ENCODE data around the gene PRODH. TPM values are rescaled to one million over a fixed set of nuclear protein-coding genes. Genes with fewer than 3 reads are reported as not detected.
"Not testable (repeated sequence)": the region's sequence is repeated elsewhere in the genome, so short reads cannot be mapped to it uniquely, and the experiment has no call there.

Gene PRODH
- polyA plus RNA-seq, 1 of the 3 experiments (the other 2 are of a cell fraction): 0.03 TPM

DNA sequence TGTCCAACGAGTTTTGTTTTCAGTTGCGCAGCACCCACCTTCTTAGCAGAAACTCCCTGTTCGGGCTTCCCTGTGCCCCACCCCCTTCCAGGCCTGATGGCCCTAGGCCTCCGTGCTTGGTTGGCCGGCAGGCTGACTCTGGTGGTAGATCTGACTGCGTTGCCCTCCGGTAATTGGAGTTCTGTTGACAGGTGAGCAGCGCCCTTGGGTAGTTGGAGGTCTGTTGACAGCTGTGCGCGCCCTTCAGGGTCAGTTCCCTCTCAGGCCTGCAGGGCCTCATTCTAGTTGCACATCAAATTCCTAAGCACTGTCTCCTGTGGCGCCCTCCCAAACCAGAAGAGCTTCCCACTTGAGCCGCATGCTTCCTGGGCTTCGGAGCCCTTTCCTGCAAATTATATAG lies 29.2 kb downstream of the PRODH start:
- Histone ChIP-seq H3K27me3 (ENCODE audit: insufficient read depth) (no peaks in the 10 kb centered on the region), H3K36me3 (replicated peaks in 1 of 2; ENCODE audit: control insufficient read depth in 1 of 2, insufficient read depth in 2 of 2, low read length in 1 of 2) (no peaks in the 10 kb centered on the region), H3K27ac (ENCODE audit: low read depth in 2 of 2, low read length in 1 of 2) (no peak overlapping the region), H3K4me1 (ENCODE audit: control insufficient read depth in 1 of 2, insufficient read depth in 2 of 2, low read depth in 1 of 2, low read length in 1 of 2) (no peaks in the 10 kb centered on the region), H3F3A (replicated peaks; ENCODE audit: insufficient read depth) (no peaks in the 10 kb centered on the region), H3K4me3 (ENCODE audit: low read depth in 2 of 2, low read length in 1 of 2) (no peak overlapping the region), H3K9me3 (no peaks in the 10 kb centered on the region), H4K20me1 (ENCODE audit: insufficient read depth) (no peaks in the 10 kb centered on the region), H3K4me2 (no peak overlapping the region), H3K9ac (no peak overlapping the region), H3K79me2 (ENCODE audit: insufficient read depth) (no peaks in the 10 kb centered on the region), H2AFZ (ENCODE audit: low read depth) (no peak overlapping the region), H3K9me2 (no peaks in the 10 kb centered on the region)
- TF ChIP-seq SMC3 (IDR thresholded peaks at IDR 0.05; ENCODE audit: low read depth, low read length) (no peak), RFX5 (IDR thresholded peaks at IDR 0.05; ENCODE audit: low read length) (no peak), JUND (IDR thresholded peaks at IDR 0.05) (no peak), SIN3A (IDR thresholded peaks at IDR 0.05; ENCODE audit: borderline replicate concordance, low read depth, low read length) (no peak), RCOR1 (IDR thresholded peaks at IDR 0.05; ENCODE audit: low read length) (no peak), NRF1 (IDR thresholded peaks at IDR 0.05; ENCODE audit: low read depth, low read length) (no peak)
- TF ChIP-seq, protein P1, sequence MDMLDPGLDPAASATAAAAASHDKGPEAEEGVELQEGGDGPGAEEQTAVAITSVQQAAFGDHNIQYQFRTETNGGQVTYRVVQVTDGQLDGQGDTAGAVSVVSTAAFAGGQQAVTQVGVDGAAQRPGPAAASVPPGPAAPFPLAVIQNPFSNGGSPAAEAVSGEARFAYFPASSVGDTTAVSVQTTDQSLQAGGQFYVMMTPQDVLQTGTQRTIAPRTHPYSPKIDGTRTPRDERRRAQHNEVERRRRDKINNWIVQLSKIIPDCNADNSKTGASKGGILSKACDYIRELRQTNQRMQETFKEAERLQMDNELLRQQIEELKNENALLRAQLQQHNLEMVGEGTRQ (IDR thresholded peaks at IDR 0.05; ENCODE audit: borderline replicate concordance, low read depth, low read length): no peak
- WGBS (ENCODE audit: low lambda C conversion rate): no CpG with 5 or more reads among the region's 13 CpGs
- CTCF ChIA-PET: interaction anchor here (1.4 to 1.9 kb wide), 3 partner anchors 13 to 30 kb away, joined by 4 to 6 read pairs (median 4); partner anchors contain the start of gene PRODH
- POLR2A ChIA-PET: no interaction called here
- no peak for DNase-seq

DNA sequence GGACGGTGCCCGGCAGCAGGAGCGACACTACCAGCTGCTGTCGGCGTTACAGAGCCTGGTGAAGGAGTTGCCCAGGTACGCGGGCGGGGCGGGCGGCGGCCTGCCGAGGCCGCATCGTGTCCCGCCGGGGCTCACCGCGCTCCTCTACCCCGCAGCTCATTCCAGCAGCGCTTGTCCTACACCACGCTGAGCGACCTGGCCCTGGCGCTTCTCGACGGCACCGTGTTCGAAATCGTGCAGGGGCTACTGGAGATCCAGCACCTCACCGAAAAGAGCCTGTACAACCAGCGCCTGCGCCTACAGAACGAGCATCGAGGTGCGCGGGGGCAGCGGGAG lies 29.7 kb downstream of the PRODH start:
- H3K9me2 ChIP-seq; H4K20me1 ChIP-seq (ENCODE audit: insufficient read depth); H3K27ac ChIP-seq (ENCODE audit: low read depth in 2 of 2, low read length in 1 of 2); H3K4me2 ChIP-seq; H3K9me3 ChIP-seq; H2AFZ ChIP-seq (ENCODE audit: low read depth); H3K4me3 ChIP-seq (ENCODE audit: low read depth in 2 of 2, low read length in 1 of 2); H3K36me3 ChIP-seq (replicated peaks in 1 of 2; ENCODE audit: control insufficient read depth in 1 of 2, insufficient read depth in 2 of 2, low read length in 1 of 2); DNase-seq; H3K27me3 ChIP-seq (ENCODE audit: insufficient read depth); H3K4me1 ChIP-seq (ENCODE audit: control insufficient read depth in 1 of 2, insufficient read depth in 2 of 2, low read depth in 1 of 2, low read length in 1 of 2); H3K79me2 ChIP-seq (ENCODE audit: insufficient read depth); H3K9ac ChIP-seq; H3F3A ChIP-seq (replicated peaks; ENCODE audit: insufficient read depth): not testable (repeated sequence)
- POLR2A ChIA-PET: interaction anchor here (0.8 kb wide), 1 partner anchor 14 kb away, joined by 3 read pairs; no protein-coding TSS in a partner anchor
- no CpG with 5 or more reads among the region's 36 CpGs for WGBS (ENCODE audit: low lambda C conversion rate)
- CTCF ChIA-PET: interaction anchor here (0.6 to 1.8 kb wide), 5 partner anchors 21 to 1735 kb away, joined by 3 to 6 read pairs (median 3); partner anchors contain the start of gene PRODH

DNA sequence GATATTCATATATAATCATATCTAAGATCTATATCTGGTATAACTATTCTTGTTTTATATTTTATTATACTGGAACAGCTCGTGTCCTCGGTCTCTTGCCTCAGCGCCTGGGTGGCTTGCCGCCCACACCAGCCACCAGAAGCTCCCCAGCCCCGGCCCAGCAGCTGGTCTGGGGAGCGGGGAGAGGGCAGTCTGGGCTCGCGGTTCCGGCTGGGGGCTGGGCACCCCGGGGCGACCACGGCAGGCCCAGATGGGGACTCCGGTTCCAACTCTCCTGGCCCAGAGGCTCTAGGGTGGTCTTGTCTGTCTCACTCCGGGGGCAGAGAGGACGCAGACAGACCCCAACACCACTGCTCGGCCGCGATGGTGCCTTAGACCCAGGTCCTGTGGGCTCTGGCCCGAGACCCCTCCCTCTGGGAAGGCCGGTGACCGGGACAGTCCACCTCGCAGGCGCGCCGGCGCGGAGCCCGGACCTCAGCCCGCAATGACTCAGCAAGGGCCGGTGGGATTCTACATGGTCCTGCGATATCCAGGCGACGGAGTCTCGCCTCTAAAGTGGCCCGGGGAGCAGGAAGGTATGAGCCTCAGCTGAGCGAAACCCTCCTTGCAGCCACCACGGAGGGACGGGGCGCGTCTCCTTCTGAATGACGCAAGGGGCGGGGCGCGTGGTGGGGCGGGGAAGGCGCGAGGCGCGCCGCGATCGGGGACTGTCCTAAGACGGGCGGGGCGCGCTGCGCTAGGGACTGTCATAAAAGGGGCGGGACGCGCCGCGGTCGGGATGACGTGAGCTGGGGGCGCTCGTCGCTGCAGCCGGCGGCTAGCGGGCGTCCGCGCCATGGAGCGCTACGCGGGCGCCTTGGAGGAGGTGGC lies 30.3 kb downstream of the PRODH start, which contains the start of gene DGCR6:
Gene DGCR6 (plus strand): TSS at position 781 of the 870 bp plus-strand sequence. CDS start 55 bp downstream, at position 836.
- no peaks in the 10 kb centered on the region for H3F3A ChIP-seq (replicated peaks; ENCODE audit: insufficient read depth)
- no peaks in the 10 kb centered on the region for H3K4me1 ChIP-seq (ENCODE audit: control insufficient read depth in 1 of 2, insufficient read depth in 2 of 2, low read depth in 1 of 2, low read length in 1 of 2)
- no peaks in the 10 kb centered on the region for H3K36me3 ChIP-seq (replicated peaks in 1 of 2; ENCODE audit: control insufficient read depth in 1 of 2, insufficient read depth in 2 of 2, low read length in 1 of 2)
- H3K27ac ChIP-seq (ENCODE audit: low read depth in 2 of 2, low read length in 1 of 2): no peak within 1 kb of the TSS
- H3K9ac ChIP-seq: no peak within 1 kb of the TSS
- H4K20me1 ChIP-seq (ENCODE audit: insufficient read depth): no peaks in the 10 kb centered on the region
- ChIA-PET CTCF (interaction anchor here (0.6 to 1.8 kb wide), 6 partner anchors 21 to 1735 kb away, joined by 3 to 6 read pairs (median 3); partner anchors contain the start of gene PRODH), POLR2A (interaction anchor here (0.8 kb wide), 1 partner anchor 15 kb away, joined by 3 read pairs; no protein-coding TSS in a partner anchor)
- no peaks in the 10 kb centered on the region for H3K9me3 ChIP-seq
- no CpG with 5 or more reads among the region's 77 CpGs for WGBS (ENCODE audit: low lambda C conversion rate)
- H3K4me3 ChIP-seq (ENCODE audit: low read depth in 2 of 2, low read length in 1 of 2): no peak within 1 kb of the TSS
- H3K4me2 ChIP-seq: no peak within 1 kb of the TSS
- no peaks in the 10 kb centered on the region for H3K9me2 ChIP-seq
- H3K27me3 ChIP-seq (ENCODE audit: insufficient read depth): no peaks in the 10 kb centered on the region
- H2AFZ ChIP-seq (ENCODE audit: low read depth): no peak within 1 kb of the TSS
- no peaks in the 10 kb centered on the region for H3K79me2 ChIP-seq (ENCODE audit: insufficient read depth)
- no peak for DNase-seq
- TF ChIP-seq TEAD4 (IDR thresholded peaks at IDR 0.05; ENCODE audit: borderline replicate concordance, insufficient read depth) (no peak), FOXM1 (IDR thresholded peaks at IDR 0.05; ENCODE audit: low read depth) (no peak), ELF1 (IDR thresholded peaks at IDR 0.05) (no peak), JUND (IDR thresholded peaks at IDR 0.05) (no peak), FOSL2 (IDR thresholded peaks at IDR 0.05; ENCODE audit: borderline replicate concordance, low read depth) (no peak), POLR2AphosphoS5 (IDR thresholded peaks at IDR 0.05; ENCODE audit: low read depth, low read length) (no peak), YY1 (IDR thresholded peaks at IDR 0.05; ENCODE audit: low read depth) (no peak), FOXJ3 (CRISPR knock-in tag; IDR thresholded peaks at IDR 0.05) (no peak), TCF12 (IDR thresholded peaks at IDR 0.05) (no peak)
- TF ChIP-seq, protein P2, sequence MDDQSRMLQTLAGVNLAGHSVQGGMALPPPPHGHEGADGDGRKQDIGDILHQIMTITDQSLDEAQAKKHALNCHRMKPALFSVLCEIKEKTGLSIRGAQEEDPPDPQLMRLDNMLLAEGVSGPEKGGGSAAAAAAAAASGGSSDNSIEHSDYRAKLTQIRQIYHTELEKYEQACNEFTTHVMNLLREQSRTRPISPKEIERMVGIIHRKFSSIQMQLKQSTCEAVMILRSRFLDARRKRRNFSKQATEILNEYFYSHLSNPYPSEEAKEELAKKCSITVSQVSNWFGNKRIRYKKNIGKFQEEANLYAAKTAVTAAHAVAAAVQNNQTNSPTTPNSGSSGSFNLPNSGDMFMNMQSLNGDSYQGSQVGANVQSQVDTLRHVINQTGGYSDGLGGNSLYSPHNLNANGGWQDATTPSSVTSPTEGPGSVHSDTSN (IDR thresholded peaks at IDR 0.05): no peak
- TF ChIP-seq, protein P3, sequence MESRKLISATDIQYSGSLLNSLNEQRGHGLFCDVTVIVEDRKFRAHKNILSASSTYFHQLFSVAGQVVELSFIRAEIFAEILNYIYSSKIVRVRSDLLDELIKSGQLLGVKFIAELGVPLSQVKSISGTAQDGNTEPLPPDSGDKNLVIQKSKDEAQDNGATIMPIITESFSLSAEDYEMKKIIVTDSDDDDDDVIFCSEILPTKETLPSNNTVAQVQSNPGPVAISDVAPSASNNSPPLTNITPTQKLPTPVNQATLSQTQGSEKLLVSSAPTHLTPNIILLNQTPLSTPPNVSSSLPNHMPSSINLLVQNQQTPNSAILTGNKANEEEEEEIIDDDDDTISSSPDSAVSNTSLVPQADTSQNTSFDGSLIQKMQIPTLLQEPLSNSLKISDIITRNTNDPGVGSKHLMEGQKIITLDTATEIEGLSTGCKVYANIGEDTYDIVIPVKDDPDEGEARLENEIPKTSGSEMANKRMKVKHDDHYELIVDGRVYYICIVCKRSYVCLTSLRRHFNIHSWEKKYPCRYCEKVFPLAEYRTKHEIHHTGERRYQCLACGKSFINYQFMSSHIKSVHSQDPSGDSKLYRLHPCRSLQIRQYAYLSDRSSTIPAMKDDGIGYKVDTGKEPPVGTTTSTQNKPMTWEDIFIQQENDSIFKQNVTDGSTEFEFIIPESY (IDR thresholded peaks at IDR 0.05; ENCODE audit: borderline replicate concordance, low read depth): no peak
- TF ChIP-seq, protein P4, sequence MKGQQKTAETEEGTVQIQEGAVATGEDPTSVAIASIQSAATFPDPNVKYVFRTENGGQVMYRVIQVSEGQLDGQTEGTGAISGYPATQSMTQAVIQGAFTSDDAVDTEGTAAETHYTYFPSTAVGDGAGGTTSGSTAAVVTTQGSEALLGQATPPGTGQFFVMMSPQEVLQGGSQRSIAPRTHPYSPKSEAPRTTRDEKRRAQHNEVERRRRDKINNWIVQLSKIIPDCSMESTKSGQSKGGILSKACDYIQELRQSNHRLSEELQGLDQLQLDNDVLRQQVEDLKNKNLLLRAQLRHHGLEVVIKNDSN (IDR thresholded peaks at IDR 0.05; ENCODE audit: borderline replicate concordance, low read depth): no peak
